NOMO-1 treated with DMSO at 0.1 percent for 48 hours (cell line): ENCODE data around the gene ZNF212.

Source experiments
- DNase-seq: peaks from one replicate; lab custom pipeline; 2025; ENCODE audit not compliant: unreplicated experiment; lab: John Stamatoyannopoulos, UW

ZNF212 gene

DNA sequence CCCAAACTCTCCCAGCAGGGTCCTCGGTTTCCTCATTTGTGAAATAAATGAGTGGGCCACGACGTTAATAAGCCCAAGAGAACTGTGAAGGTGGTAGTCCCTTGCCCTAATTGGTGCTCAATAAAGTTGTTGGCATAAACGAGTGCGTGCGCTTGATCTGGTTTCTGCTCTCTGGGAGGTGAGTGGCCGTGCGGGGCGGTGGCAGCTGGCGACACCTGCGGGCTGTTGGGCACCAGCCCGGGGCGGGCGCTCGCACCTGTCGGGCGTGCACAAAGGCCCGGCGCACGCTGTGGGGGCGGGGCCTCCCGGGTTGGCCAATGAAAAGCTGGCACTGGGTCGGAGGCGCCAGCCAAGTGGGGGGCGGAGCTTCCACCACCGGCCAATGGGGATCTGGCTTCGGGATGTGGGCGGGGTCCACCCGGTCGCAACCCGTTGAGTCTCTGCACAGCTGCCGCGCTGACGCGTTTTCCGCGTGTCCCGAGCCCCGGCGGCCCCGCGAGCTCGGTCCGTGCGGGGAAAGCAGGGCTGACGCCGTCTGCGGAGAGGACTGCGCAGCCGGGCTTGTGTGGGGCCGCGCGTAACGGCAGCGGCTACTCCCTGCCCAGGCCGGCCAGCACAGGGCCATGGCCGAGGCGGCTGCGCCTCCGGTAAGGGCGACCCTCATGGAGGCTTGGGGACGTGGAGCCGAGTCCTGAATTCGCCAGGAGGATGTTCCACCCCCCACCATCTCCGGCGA lies 45.6 kb downstream of the ZNF212 start:
- no peak for DNase-seq

- DNase-seq: no peak
Observed at GRCh38 chr7:149285603-149286002, 46.2 kb downstream of the ZNF212 start.

DNA sequence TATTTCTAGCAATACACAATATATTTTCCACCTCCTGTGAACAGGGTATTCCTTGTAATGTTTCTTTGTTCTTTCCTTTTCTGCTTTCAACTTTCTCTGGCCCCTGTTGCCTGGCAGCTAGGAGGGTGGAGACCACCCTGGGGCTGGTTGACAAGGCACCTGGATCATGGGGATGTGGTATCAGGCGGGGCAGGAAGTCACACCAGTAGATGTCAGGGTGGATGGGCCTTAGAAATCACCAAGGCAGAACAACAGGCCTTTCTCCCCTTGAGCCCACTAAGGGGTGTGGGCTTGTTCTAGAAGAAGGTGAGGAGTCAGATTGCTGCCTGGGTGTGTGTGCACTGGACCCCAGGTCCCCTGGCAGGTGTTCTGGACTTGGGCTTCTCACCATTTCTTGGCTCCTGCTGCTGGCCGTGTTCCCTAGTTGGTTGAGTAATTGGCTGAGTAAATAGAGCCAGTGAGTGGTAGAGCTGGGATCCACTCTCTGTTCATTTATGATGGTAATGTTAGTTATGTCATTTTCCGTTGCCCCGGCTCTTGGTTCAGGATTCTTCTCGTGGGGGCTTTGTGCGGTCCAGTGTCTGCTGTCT lies 47.5 kb downstream of the ZNF212 start:
- no peak for DNase-seq

DNA sequence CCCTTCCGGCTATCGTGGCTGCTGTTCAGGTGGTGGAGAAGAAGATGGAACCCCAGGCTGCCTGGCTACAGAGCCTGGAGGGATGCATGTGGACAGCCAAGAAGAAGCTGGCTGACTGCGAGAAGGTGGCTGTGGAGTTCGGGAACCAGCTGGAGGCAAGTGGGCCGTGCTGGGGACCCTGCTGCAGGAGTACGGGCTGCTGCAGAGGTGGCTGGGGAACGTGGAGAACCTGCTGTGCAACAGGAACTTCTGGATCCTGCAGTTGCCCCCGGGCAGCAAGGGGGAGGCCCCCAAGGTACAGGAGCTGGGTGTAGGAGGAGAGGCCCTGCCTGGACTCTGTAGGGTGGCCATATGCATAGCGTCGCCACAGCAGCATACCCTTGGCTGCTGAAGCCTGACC lies 48.2 kb downstream of the ZNF212 start:
- no peak for DNase-seq

- DNase-seq: no peak
Observed at GRCh38 chr7:149289262-149289661, 49.8 kb downstream of the ZNF212 start.

DNA sequence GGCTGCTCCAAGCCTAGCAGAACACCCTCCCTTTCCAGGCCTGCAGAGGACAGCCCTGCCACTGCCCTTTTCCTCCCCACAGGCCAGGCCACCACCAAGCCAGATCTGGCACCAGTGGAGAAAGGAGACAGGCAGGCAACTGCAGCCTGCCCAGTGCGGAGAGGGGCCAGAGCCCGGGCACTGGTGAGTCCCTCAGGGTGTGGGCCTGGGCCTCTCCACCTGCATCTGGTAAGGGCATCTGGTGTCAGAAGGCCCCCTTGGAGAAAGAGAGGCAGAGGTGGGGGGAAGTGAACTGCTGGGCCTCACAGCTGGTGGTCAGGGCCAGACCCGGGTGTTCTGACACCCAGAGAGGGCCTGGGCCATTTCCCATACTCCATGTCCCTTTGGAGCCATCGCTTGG lies 50.4 kb downstream of the ZNF212 start:
- DNase-seq: no peak

- no peak for DNase-seq
Observed at GRCh38 chr7:149291036-149291780, 51.8 kb downstream of the ZNF212 start.

DNA sequence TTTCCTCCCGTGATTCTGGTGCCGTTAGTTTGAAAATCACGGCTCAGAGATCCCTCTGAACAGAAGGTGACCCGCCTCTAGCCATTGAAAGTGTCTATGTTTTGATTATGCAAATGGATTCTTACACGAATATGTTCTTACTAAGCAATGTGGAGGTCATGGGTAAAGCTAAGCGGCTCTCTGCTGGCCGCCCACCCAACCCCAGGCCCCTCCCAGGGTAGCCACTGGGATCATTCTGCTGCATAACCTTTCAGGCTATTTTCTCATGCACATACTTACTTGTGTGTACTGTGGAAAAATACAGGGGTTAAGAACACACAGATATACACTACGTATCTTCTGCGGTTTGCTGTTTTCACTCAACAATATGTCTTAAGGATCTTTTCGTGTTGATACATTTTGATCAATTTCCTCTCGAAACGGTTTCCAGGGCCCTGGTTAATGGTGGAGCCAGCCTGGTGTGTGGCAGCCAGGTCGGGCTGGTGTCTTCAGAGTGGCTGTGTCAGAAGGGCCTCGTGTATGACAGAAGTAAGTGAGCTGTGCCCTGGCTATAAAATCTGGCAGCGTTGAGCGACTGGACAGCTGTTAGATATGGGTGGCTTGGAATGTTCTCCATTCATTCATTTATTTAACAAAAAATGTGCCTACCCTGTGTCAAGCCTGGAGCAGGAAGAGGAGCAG lies 52.5 kb downstream of the ZNF212 start:
- no peak for DNase-seq

DNA sequence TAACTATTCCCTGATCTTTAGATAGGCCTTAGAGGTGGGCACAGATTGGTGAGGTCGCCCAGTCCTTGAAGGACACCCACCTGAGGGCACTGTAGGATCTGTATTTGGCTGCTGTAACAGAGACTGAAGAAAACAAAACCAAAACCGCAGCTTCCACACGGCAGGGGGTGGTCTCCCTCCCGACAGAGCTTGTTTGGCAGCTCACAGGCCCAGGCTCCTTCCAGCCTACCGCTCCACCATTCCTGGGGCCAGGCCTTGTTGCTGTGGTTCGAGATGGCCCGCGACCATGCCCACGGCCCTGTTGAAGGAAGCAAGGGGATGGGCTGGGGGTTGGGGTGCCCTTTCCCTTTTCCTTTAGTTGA lies 53.0 kb downstream of the ZNF212 start:
- DNase-seq: no peak

- DNase-seq: no peak
Observed at GRCh38 chr7:149293338-149293737, 53.9 kb downstream of the ZNF212 start.

DNA sequence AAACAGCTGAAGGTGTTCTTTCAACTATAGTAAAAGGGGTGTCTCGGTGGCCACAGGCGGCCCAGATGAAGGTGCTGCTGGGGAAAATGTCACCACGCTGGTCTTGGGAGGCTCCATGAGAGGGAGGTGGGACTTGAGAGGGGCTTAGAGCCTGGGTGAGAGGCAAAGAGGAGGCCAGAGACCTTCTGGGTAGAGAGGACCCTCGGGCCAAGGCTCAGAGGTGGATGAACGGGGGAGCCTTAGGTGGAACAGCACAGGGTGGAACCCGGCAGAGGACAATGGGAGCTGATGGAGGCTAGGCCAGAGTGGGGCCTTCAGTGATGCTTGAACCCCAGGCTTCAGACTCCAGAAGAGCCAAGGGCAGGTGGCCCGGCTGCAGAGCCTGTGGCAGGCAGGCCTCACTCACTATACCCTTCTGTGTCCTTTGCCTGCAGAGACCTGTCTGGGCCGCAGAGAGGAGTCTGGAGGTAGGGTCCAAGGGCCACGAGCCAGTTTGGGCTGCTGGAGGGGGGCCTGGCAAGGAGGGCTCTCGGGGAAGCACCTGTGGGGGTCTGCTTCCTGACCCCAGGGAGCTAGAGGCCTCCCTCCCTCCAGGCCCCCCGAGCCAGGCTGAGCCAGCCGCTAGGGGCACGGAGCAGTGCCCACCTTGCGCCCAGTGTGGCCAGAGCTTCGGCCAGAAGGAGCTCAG lies 54.6 kb downstream of the ZNF212 start:
- DNase-seq: no peak

DNA sequence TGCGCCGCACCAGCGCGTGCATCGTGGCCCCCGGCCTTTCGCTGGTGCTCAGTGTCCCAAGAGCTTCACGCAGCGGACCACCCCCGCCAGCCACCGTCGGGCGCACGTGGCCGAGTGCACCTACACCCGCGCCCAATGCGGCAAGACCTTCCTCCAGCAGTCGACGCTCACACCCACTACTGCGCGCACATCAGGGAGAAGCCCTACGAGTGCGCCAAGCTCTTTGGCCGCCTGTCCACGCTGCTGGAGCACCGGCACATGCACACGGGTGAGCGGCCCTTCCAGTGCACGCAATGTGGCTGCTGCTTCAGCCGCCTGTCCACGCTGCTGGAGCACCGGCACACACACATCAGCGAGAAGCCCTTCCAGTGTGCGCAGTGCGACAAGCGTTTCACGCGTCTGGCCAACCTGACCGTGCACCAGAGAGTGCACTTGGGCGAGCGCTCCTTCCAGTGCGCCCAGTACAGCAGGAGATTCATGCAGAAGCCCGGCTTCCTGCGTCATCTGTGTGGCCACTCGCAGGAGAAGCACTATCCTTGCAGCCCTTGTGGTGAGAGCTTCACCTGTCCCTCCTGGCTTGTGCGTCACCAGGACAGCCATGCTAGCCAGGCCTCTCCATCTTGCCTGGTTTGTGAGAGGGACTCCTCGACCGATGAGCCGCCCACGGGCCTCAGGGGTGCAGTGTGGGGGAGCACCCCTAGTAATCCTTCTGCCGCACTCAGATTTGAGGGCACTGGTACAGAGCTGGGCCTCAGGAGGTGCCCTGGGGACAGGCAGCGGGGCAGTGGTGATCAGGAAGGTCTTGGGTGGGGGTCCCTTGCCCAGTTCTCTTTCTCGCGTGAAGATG lies 55.4 kb downstream of the ZNF212 start:
- DNase-seq: no peak

DNA sequence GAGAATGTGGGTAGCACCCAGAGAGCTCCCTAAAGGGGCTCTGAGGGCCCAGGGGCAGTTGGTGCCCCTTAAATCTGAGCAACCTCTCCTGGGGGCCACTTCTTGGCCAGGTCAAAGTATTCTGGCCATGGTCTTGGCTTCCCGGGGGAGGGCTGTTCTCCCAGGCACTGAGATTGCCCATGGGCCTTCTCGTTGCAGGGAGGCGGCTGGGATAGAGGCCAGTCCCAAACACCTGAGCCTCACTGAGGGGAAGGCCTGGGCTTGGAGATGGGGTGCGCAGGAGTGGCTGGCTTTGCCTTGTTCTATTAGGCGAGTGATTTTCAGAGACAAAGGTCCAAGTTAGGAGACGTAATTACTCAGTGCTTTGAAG lies 56.0 kb downstream of the ZNF212 start:
- no peak for DNase-seq

GRCh38 chr7:149296368-149296767 lies 56.9 kb downstream of the ZNF212 start:
- DNase-seq: no peak

DNA sequence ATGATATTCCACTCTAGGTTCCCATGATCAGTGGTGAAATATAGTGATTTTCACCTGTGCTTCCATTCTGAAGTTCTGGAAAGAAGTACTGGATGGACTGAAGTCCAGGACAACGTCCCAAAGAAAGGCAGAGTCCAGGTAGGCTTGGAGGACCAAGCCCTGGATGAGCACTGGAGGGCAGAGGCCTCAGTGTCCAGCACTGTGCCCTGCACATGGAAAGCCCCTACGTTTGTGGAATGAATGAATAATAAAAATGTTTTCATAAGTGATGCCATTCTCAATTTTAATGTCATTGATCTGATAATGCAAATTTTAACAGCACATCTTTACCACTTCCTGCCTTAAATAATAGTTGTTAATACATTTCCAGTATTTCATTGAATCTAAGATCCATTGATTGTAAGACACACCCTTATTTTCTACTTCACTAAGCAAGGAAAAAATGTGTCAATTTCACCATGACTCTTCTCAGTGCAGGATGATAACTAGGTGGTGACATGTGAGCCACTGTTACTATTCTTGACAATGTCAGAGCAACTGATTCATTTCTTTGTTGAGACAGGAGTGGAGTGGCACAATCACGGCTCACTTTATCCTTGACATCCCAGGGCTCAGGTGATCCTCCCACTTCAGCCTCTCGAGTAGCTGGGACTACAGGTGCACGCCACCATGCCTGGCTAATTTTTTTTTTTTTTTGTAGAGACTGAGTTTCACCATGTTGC lies 57.7 kb downstream of the ZNF212 start:
- no peak for DNase-seq

DNA sequence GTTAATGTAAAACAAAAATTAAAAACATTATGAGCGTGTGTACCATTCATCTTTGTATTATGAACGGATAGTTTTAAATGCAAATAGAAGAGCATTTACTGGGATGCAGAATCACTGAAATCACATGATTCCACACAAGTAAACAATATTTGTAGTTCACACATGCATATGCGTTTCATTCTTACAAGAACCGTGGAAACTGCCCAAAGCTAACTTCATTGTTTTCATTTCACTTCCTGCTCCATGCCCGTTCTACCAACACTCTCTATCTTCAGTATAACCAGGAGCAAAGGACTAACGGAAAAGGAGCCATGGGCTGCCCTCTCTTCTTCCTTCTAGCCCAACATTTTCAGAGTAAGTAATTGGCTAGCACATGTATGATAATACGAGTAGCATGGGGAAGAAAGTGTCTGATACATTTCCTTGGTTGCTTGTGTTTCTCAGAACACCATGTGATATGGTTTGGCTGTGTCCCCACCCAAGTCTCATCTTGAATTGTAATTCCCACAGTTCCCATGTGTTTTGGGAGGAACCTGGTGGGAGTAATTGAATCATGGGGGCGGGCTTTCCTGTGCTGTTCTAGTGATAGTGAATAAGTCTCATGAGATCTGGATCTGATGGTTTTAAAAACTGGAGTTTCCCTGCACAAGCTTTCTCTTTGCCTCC lies 61.3 kb downstream of the ZNF212 start:
- DNase-seq: no peak

DNA sequence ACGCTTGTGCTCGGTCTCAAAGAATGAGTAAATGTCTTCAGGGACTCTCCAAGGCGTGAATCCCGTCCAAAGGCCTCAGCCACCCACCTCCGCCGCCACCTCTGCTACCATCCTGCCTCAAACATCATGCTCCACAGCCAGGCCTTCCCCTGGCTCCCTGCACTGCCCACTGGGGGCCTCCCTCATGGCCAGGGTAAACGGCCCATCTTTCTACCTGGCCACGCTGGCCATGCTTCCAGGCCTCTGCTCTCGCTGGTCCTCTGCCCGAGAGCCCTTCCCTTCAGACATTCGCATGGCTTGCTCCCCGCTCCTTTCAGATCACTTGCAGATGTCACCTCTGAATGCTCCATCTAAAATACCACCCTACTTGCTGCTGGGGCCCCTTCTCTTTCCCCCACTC lies 62.8 kb downstream of the ZNF212 start:
- no peak for DNase-seq

DNA sequence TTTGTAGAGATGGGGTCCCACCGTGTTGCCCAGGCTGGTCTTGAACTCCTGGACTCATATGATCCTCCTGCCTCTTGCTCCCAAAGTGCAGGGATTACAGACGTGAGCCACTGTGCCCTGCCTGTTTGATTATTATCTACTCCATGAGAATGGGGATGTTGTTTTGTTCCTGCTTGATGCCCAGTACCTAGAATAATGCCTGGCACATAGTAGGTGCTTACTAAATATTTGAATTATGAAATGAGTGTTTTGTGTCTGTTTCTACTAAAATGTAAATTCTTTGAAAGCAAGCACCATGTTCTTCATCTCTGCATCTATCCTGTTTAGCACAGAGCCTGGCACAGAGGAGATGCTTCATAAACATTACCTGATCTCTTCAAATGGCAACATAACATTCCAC lies 63.4 kb downstream of the ZNF212 start:
- no peak for DNase-seq

GRCh38 chr7:149304006-149304405 lies 64.6 kb downstream of the ZNF212 start:
- no peak for DNase-seq
